Tibial nerve (tissue), 4 donors: ENCODE results near the gene TEP1.

Source experiments
- EP300 ChIP-seq, 2 donors: sonication (generic); formaldehyde crosslinking; IDR thresholded peaks; one replicate each; pipeline ENCODE4 v1.6.1; 2017; ENCODE audit warnings: antibody characterized with exemption in 2 of 2, mild to moderate bottlenecking in 1 of 2
- TF ChIP-seq, protein P1 (sequence below), 5 experiments: fragments of 200-600 bp in 3 of 5; fragments of 450-650 bp in 2 of 5; sonication (generic) in 3 of 5; IDR thresholded peaks; one replicate each; pipeline ENCODE4 v1.5.1; 2016 to 2019; ENCODE audit warnings: antibody characterized with exemption in 5 of 5, mild to moderate bottlenecking in 3 of 5, moderate library complexity in 2 of 5

DNA sequence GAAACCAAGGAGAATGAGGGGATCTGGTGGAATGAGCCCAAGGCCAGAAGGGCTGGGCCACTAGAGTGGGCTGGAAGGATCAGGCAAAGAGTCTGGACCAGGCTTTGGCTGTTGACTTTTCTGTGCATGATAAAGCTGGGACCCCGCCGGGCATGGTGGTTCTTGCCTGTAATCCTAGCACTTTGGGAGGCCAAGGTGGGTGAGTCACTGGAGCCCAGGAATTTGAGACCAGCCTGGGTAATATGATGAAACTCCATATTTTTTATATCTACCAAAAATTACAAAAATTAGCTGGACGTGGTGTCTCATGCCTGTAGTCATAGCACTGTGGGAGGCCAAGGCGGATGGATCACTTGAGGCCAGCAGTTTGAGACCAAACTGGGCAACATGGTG lies 23.1 kb upstream of the TEP1 start:
- TF ChIP-seq, protein P1, sequence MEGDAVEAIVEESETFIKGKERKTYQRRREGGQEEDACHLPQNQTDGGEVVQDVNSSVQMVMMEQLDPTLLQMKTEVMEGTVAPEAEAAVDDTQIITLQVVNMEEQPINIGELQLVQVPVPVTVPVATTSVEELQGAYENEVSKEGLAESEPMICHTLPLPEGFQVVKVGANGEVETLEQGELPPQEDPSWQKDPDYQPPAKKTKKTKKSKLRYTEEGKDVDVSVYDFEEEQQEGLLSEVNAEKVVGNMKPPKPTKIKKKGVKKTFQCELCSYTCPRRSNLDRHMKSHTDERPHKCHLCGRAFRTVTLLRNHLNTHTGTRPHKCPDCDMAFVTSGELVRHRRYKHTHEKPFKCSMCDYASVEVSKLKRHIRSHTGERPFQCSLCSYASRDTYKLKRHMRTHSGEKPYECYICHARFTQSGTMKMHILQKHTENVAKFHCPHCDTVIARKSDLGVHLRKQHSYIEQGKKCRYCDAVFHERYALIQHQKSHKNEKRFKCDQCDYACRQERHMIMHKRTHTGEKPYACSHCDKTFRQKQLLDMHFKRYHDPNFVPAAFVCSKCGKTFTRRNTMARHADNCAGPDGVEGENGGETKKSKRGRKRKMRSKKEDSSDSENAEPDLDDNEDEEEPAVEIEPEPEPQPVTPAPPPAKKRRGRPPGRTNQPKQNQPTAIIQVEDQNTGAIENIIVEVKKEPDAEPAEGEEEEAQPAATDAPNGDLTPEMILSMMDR (IDR thresholded peaks at IDR 0.05) = no peak
- no peak for TF ChIP-seq EP300 (IDR thresholded peaks at IDR 0.05)
